ENCODE measurements around the gene PDZD4. TPM values are rescaled to one million over a fixed set of nuclear protein-coding genes. Genes with fewer than 3 reads are reported as not detected.

Gene PDZD4
- total and polyA plus RNA-seq, 10 of the 15 experiments (the other 5 are each of a cell fraction or from before 2014, with no cell fraction given), result 0.01 to 0.15 (median 0.04) TPM; not detected in 6

DNA sequence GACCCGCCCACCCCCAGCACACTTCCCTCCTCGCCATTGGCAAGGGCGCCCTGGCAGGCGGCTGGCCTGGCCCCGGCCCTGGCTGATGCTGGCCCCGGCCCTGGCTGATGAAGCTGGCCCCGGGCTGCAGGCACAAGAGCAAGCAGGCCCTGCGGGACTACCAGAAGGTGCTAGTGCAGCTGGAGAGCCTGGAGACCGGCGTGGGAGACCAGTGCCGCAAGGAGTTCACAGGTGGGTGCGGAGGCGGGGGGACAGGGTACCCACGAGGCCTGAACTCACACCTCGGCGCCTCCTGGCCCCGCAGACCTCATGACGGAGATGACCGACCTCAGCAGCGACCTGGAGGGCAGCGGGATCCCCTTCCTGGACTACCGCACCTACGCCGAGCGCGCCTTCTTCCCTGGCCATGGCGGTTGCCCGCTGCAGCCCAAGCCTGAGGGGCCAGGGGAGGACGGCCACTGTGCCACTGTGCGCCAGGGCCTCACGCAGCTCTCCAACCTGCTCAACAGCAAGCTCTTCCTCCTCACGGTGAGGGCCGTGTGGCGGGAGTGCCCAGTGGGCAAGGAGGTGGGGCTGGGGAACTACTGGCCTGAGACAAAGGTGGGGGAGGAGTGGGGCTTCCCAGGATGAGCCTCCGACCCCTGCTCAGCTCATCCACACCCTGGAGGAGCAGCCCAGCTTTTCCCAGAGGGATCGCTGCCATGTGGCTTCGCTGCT lies 55.6 kb downstream of the PDZD4 start:
- Histone ChIP-seq H3K4me2 (ENCODE audit: control insufficient read depth, insufficient read depth) (no peak overlapping the region), H2AFZ (ENCODE audit: control insufficient read depth, low read depth, low read length) (no peak overlapping the region), H3K4me3 (no peak overlapping the region), H4K20me1 (ENCODE audit: control insufficient read depth, insufficient read depth) (no peaks in the 10 kb centered on the region), H3K27me3 (replicated peaks in 1 of 2; ENCODE audit: control insufficient read depth in 2 of 2, insufficient read depth in 2 of 2, low read length in 1 of 2) (no peaks in the 10 kb centered on the region), H3K36me3 (ENCODE audit: control insufficient read depth in 2 of 2, insufficient read depth in 2 of 2, low read length in 1 of 2) (no peaks in the 10 kb centered on the region), H3K9me3 (replicated peaks; ENCODE audit: control insufficient read depth, insufficient read depth, low read length) (no peaks in the 10 kb centered on the region; the same call in 2 of the 3 replicates), H3K27ac (ENCODE audit: control insufficient read depth, insufficient read depth) (no peak overlapping the region), H3K79me2 (ENCODE audit: control insufficient read depth, insufficient read depth, low read length) (no peaks in the 10 kb centered on the region), H3K4me1 (ENCODE audit: control insufficient read depth, insufficient read depth, low read length) (no peaks in the 10 kb centered on the region), H3K9ac (ENCODE audit: control insufficient read depth, insufficient read depth, low read length) (no peak overlapping the region)
- no peak for TF ChIP-seq FOXK2 (IDR thresholded peaks at IDR 0.05)
- TF ChIP-seq PBX3 (IDR thresholded peaks at IDR 0.05; ENCODE audit: insufficient replicate concordance, low read depth, low read length), result no peak
- TF ChIP-seq NBN (IDR thresholded peaks at IDR 0.05), result no peak
- no peak for TF ChIP-seq PAX8 (IDR thresholded peaks at IDR 0.05)
- TF ChIP-seq NFXL1 (IDR thresholded peaks at IDR 0.05; ENCODE audit: borderline replicate concordance), result no peak
- no peak for TF ChIP-seq SIN3A (IDR thresholded peaks at IDR 0.05; ENCODE audit: low read depth, low read length)
- TF ChIP-seq ETV6 (conservative IDR thresholded peaks at IDR 0.05 in 1 of 2, IDR thresholded peaks at IDR 0.05 in 1 of 2; ENCODE audit: borderline replicate concordance in 1 of 2, low read depth in 1 of 2), result no peak
- TF ChIP-seq POLR2A (IDR thresholded peaks at IDR 0.05; ENCODE audit: low read depth, low read length), result no peak
- TF ChIP-seq JUNB (IDR thresholded peaks at IDR 0.05), result no peak
- no peak for TF ChIP-seq BHLHE40 (IDR thresholded peaks at IDR 0.05; ENCODE audit: borderline replicate concordance in 1 of 2, low read depth in 2 of 2, low read length in 1 of 2)
- no peak for TF ChIP-seq EP300 (IDR thresholded peaks at IDR 0.05; ENCODE audit: borderline replicate concordance in 1 of 2, control insufficient read depth in 1 of 2, low read depth in 2 of 2, low read length in 2 of 2)
- TF ChIP-seq, protein P1, sequence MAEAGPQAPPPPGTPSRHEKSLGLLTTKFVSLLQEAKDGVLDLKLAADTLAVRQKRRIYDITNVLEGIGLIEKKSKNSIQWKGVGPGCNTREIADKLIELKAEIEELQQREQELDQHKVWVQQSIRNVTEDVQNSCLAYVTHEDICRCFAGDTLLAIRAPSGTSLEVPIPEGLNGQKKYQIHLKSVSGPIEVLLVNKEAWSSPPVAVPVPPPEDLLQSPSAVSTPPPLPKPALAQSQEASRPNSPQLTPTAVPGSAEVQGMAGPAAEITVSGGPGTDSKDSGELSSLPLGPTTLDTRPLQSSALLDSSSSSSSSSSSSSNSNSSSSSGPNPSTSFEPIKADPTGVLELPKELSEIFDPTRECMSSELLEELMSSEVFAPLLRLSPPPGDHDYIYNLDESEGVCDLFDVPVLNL (IDR thresholded peaks at IDR 0.05; ENCODE audit: low read depth, low read length), result no peak
- FAIRE-seq (no peak), ATAC-seq (no peak), DNase-seq (ENCODE audit: low read depth, low spot score) (no peak)
- ChIA-PET RAD21 (ENCODE audit: unreplicated experiment) (no interaction called here), POLR2A (no interaction called here), CTCF (no interaction called here), SMC1A (ENCODE audit: uncharacterized antibody, unreplicated experiment) (no interaction called here)
- intact Hi-C loops (cut with micrococcal nuclease; ENCODE audit: unreplicated experiment), result no loop called here
- WGBS (ENCODE audit: insufficient coverage, insufficient replicate concordance, low lambda C conversion rate, missing lambda C conversion rate), result 59% methylated on average over 24 of the region's 37 CpGs
- no TSS peak for BruUV-seq (replicated peaks)
- in situ Hi-C loops (cut with MboI), result no loop called here

Data from GM12878 (cell line).